ENCODE data around the gene SRSF8. TPM values are rescaled to one million over a fixed set of nuclear protein-coding genes. Genes with fewer than 3 reads are reported as not detected.

The SRSF8 gene
- total and polyA plus RNA-seq, 9 of the 15 experiments (the other 6 are each of a cell fraction or from before 2014, with no cell fraction given) = 18.0 to 53.4 (median 27.9) TPM

DNA sequence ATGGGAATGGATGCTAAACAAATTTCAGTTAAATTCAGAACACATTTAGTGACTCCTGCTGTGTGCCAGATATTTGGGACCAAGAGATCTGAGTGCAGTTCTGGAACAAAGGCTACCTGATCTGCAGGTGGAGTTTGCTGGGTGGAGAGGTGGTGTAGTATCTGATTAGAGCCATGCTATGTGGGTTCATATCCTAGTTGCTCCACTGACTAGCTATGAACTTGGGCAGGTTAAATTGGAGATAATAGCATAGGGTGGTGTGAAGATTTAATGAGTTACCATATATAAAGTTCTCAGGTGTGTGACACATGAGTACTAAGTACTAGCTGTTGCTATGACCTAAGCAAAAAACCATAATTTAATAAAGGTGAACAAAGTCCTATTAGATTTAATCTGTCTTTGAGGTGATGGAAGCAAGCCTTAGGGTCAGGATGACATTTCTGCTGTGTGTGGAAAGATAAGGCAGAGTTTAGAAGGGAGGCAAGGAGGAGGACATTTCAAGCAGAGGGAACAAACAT, 25.0 kb downstream of the SRSF8 start:
- ATAC-seq (no peak), FAIRE-seq (peak; percentile 51), DNase-seq (ENCODE audit: extremely low read depth in 1 of 4, low spot score in 3 of 4) (no peak)
- in situ Hi-C loops (cut with MboI) (no loop called here), intact Hi-C loops (cut with micrococcal nuclease) (no loop called here)
- no peaks in the 10 kb centered on the region for H3K9me1 ChIP-seq (ENCODE audit: control insufficient read depth, insufficient read depth, low read length)
- peaks cover 3% of the 10 kb centered on the region; the same call in 1 of the 2 replicates for H4K20me1 ChIP-seq (replicated peaks; ENCODE audit: control insufficient read depth, insufficient read depth, low read length)
- H3K27me3 ChIP-seq (ENCODE audit: control insufficient read depth in 2 of 2, insufficient read depth in 2 of 2, low read length in 2 of 2) = no peaks in the 10 kb centered on the region
- no peaks in the 10 kb centered on the region; the same call in 2 of the 3 replicates for H3K36me3 ChIP-seq (ENCODE audit: control insufficient read depth, insufficient read depth, low read length)
- peak overlapping the region; percentile 89; the same call in 1 of the 2 replicates for H3K4me2 ChIP-seq (ENCODE audit: insufficient read depth, low read length)
- ChIA-PET POLR2A (interaction anchor here (0.6 to 5.8 kb wide), 6 partner anchors 10 to 110 kb away, joined by 3 to 37 read pairs (median 4); partner anchors contain the start of gene SRSF8), CTCF (ENCODE audit: low intra/inter-chr PET ratio) (no interaction called here)
- no peak overlapping the region for H3K27ac ChIP-seq (ENCODE audit: extremely low read depth, low read depth, low read length)
- no TSS peak for BruUV-seq (replicated peaks)
- H3K4me3 ChIP-seq = no peak overlapping the region
- peaks cover 26 to 38% of the 10 kb centered on the region in 2 experiments for H3K4me1 ChIP-seq (replicated peaks in 1 of 2; ENCODE audit: control insufficient read depth in 2 of 2, insufficient read depth in 2 of 2, low read length in 2 of 2)
- no peak overlapping the region for H2AFZ ChIP-seq (ENCODE audit: low read depth, low read length)
- no peak overlapping the region for H3K9ac ChIP-seq (ENCODE audit: insufficient read depth in 1 of 2, low read depth in 2 of 2, low read length in 2 of 2)
- TF ChIP-seq CBFA2T3 (IDR thresholded peaks at IDR 0.05) = peak; percentile 40
- TF ChIP-seq RNF2 (IDR thresholded peaks at IDR 0.05) = no peak
- TF ChIP-seq DPF2 (IDR thresholded peaks at IDR 0.05) = peak; percentile 44; the same call in 1 of the 2 replicates
- TF ChIP-seq STAT5A (IDR thresholded peaks at IDR 0.05; ENCODE audit: borderline replicate concordance, low read length) = no peak
- TF ChIP-seq, protein P1, sequence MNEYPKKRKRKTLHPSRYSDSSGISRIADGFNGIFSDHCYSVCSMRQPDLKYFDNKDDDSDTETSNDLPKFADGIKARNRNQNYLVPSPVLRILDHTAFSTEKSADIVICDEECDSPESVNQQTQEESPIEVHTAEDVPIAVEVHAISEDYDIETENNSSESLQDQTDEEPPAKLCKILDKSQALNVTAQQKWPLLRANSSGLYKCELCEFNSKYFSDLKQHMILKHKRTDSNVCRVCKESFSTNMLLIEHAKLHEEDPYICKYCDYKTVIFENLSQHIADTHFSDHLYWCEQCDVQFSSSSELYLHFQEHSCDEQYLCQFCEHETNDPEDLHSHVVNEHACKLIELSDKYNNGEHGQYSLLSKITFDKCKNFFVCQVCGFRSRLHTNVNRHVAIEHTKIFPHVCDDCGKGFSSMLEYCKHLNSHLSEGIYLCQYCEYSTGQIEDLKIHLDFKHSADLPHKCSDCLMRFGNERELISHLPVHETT (CRISPR knock-in tag; conservative IDR thresholded peaks at IDR 0.05 in 1 of 2, IDR thresholded peaks at IDR 0.05 in 1 of 2) = no peak
- TF ChIP-seq TEAD4 (IDR thresholded peaks at IDR 0.05; ENCODE audit: low read length) = 0 out of 2 replicates have a peak, but pooled peaks have one; percentile 7
- TF ChIP-seq TEAD4 (CRISPR knock-in tag; IDR thresholded peaks at IDR 0.05; ENCODE audit: borderline replicate concordance) = no peak
- 0 out of 2 replicates have a peak, but pooled peaks have one; percentile 27 for TF ChIP-seq ARID1B (IDR thresholded peaks at IDR 0.05)
- TF ChIP-seq, protein P2, sequence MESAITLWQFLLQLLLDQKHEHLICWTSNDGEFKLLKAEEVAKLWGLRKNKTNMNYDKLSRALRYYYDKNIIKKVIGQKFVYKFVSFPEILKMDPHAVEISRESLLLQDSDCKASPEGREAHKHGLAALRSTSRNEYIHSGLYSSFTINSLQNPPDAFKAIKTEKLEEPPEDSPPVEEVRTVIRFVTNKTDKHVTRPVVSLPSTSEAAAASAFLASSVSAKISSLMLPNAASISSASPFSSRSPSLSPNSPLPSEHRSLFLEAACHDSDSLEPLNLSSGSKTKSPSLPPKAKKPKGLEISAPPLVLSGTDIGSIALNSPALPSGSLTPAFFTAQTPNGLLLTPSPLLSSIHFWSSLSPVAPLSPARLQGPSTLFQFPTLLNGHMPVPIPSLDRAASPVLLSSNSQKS (CRISPR knock-in tag; IDR thresholded peaks at IDR 0.05) = no peak
- no peak for TF ChIP-seq DIDO1 (tag; IDR thresholded peaks at IDR 0.05; ENCODE audit: low read depth)
- H3K9me3 ChIP-seq (replicated peaks; ENCODE audit: control insufficient read depth, insufficient read depth, low read depth, low read length) = no peaks in the 10 kb centered on the region
- peaks cover 15% of the 10 kb centered on the region; the same call in 2 of the 3 replicates for H3K79me2 ChIP-seq (ENCODE audit: control insufficient read depth, insufficient read depth, low read length)
